H1 (cell line): Measurements from ENCODE around the gene CST4. TPM values are rescaled to one million over a fixed set of nuclear protein-coding genes. Genes with fewer than 3 reads are reported as not detected.

Experiments
- ATF2 ChIP-seq: IDR thresholded peaks from 2 replicates; pipeline ENCODE4 v1.6.1; 2012; ENCODE audit warnings: low read length, inconsistent platforms
- CTBP2 ChIP-seq: IDR thresholded peaks from 2 replicates; pipeline ENCODE4 v1.7.0; 2011; ENCODE audit warnings: borderline replicate concordance, mild to moderate bottlenecking, moderate library complexity, mixed read lengths, low read length; ENCODE audit not compliant: insufficient read depth, insufficient read length
- EZH2 ChIP-seq: fragments of 200-600 bp; sonication (generic); IDR thresholded peaks from 2 replicates; pipeline ENCODE4 v1.7.1; 2012; ENCODE audit warnings: low read depth, mild to moderate bottlenecking, moderate library complexity, low read length, inconsistent platforms; ENCODE audit not compliant: severe bottlenecking
- HDAC2 ChIP-seq, 2 experiments: fragments of 300-600 bp in 1 of 2; sonication (generic) in 1 of 2; IDR thresholded peaks; 2 replicates each; pipeline ENCODE4 v1.6.1; 2011 to 2012; ENCODE audit warnings: low read depth in 2 of 2, low read length in 2 of 2, mild to moderate bottlenecking in 2 of 2, moderate library complexity in 2 of 2, borderline replicate concordance in 1 of 2, inconsistent platforms in 1 of 2
- POLR2AphosphoS5 ChIP-seq: IDR thresholded peaks from 2 replicates; pipeline ENCODE4 v1.6.1; 2011; ENCODE audit warnings: low read depth, low read length
- SIRT6 ChIP-seq: IDR thresholded peaks from one replicate; pipeline ENCODE4 v1.7.1; 2012; ENCODE audit warnings: low read length, inconsistent platforms
- polyA plus RNA-seq, 7 experiments: library from polyadenylated mRNA; depleted of rRNA in 3 of 7; stranded (reverse) in 5 of 7; unstranded in 2 of 7; fragments of >200 nt in 5 of 7; fragments of 200-250 nt in 2 of 7; gene quantifications; 1 replicate in 5 of 7; 2 replicates in 1 of 7; 4 replicates in 1 of 7; pipeline versions ENCODE4 v1.2.1 to v1.2.3, GENCODE V29; 2011 to 2013; ENCODE audit warnings: missing spikeins in 2 of 7, mixed read lengths in 2 of 7
- total RNA-seq: library from RNA; stranded (reverse); fragmentation: NEBNext Ultra II Directional; extraction: Animal tissue kit (Norgen Biotek cat#: 25700); gene quantifications from 2 replicates; pipeline ENCODE4 v1.2.1, GENCODE V29; 2021

The CST4 gene
- total and polyA plus RNA-seq, 2 of the 8 experiments (the other 6 are each of a cell fraction or from before 2014, with no cell fraction given): not detected

- TF ChIP-seq ATF2 (no peak), EZH2 (no peak), HDAC2 (IDR thresholded peaks at IDR 0.05; ENCODE audit: borderline replicate concordance in 1 of 2, low read depth in 2 of 2, low read length in 2 of 2) (no peak), CTBP2 (no peak), POLR2AphosphoS5 (no peak), SIRT6 (no peak)
- TF ChIP-seq, all 59 proteins: peak for 0
These were observed 17.4 kb downstream of the CST4 start (continued) for GRCh38 chr20:23671479-23671878.
